Gastrocnemius medialis (tissue), 4 donors: ENCODE results near the gene FAAP20.

Experiments
- POLR2A ChIP-seq, 2 donors: fragments of 450-650 bp; IDR thresholded peaks; one replicate each; pipeline ENCODE4 v1.6.1; 2017; ENCODE audit warnings: antibody characterized with exemption in 2 of 2, mild to moderate bottlenecking in 2 of 2, moderate library complexity in 2 of 2
- TF ChIP-seq, protein P1 (sequence below), 5 experiments: fragments of 450-650 bp in 3 of 5; fragments of 200-600 bp in 2 of 5; sonication (generic) in 2 of 5; IDR thresholded peaks in 4 of 5; conservative IDR thresholded peaks in 1 of 5; 1 replicate in 4 of 5; 2 replicates in 1 of 5; pipeline ENCODE4 v1.5.1; 2016 to 2019; ENCODE audit warnings: antibody characterized with exemption in 5 of 5, mild to moderate bottlenecking in 3 of 5, moderate library complexity in 3 of 5

DNA sequence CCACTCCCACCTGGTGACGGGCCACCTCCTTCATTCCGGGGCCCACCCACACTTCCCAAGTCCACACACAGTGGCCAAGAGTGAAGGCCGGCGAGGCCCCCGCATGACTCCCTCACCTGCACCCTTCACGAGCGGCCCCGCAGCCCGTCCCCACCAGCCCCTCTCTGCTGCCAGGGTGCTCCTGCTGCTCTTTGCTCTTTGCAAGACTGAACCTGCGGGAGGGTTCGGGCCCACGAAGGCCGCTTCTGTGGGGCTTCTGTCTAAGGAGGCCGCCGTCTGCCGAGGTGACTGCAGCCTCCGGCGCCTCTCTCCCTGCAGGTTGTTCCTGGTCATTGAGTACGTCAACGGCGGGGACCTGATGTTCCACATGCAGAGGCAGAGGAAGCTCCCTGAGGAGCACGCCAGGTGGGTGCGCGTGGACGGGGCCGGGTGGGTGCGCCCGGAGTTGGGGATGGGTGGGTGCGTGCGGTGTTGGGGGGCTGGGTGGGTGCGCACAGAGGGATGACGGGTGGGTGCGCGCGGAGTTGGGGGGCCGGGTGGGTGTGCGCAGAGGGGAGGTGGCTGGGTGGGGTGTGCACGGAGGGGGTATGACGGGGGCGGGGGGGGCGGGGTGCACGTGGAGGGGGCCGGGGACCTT lies 25.3 kb downstream of the FAAP20 start:
- TF ChIP-seq, protein P1, sequence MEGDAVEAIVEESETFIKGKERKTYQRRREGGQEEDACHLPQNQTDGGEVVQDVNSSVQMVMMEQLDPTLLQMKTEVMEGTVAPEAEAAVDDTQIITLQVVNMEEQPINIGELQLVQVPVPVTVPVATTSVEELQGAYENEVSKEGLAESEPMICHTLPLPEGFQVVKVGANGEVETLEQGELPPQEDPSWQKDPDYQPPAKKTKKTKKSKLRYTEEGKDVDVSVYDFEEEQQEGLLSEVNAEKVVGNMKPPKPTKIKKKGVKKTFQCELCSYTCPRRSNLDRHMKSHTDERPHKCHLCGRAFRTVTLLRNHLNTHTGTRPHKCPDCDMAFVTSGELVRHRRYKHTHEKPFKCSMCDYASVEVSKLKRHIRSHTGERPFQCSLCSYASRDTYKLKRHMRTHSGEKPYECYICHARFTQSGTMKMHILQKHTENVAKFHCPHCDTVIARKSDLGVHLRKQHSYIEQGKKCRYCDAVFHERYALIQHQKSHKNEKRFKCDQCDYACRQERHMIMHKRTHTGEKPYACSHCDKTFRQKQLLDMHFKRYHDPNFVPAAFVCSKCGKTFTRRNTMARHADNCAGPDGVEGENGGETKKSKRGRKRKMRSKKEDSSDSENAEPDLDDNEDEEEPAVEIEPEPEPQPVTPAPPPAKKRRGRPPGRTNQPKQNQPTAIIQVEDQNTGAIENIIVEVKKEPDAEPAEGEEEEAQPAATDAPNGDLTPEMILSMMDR (IDR thresholded peaks at IDR 0.05 in 4 of 5, conservative IDR thresholded peaks at IDR 0.05 in 1 of 5) = no peak
- TF ChIP-seq POLR2A (IDR thresholded peaks at IDR 0.05) = no peak
